Dendritic cell treated with granulocyte-macrophage colony-stimulating factor and Interleukin-4, amounts not matched to agents 40 ng/mL and 50 ng/mL, for 4 days (primary cell): ENCODE data around the gene SYNRG.
"Not testable (repeated sequence)": the region's sequence is repeated elsewhere in the genome, so short reads cannot be mapped to it uniquely, and the experiment has no call there.

ENCODE experiments used
- H3K27ac Mint-ChIP-seq: one replicate; pipeline ENCODE4 v1.8.0; 2022; ENCODE audit warnings: mild to moderate bottlenecking, mixed read lengths
- H3K27me3 Mint-ChIP-seq: one replicate; pipeline ENCODE4 v1.8.0; 2022; ENCODE audit warnings: mild to moderate bottlenecking, mixed read lengths
- H3K36me3 Mint-ChIP-seq: one replicate; pipeline ENCODE4 v1.8.0; 2022; ENCODE audit warnings: low read depth, mixed read lengths
- H3K4me1 Mint-ChIP-seq: one replicate; pipeline ENCODE4 v1.8.0; 2022; ENCODE audit warnings: low read depth, mixed read lengths
- H3K4me3 Mint-ChIP-seq: one replicate; pipeline ENCODE4 v1.8.0; 2022; ENCODE audit warnings: mild to moderate bottlenecking, moderate library complexity, mixed read lengths
- H3K9me3 Mint-ChIP-seq: one replicate; pipeline ENCODE4 v1.8.0; 2022; ENCODE audit warnings: mixed read lengths
- intact Hi-C: fragments of 100-400 bp; cut with micrococcal nuclease; formaldehyde crosslinking; loops from one replicate; pipeline ENCODE4 v1.15.0; 2022

The SYNRG gene

GRCh38 chr17:37610971-37611370 is 1.8 kb upstream of the SYNRG start:
- peaks cover 21% of the 10 kb centered on the region for H3K36me3 Mint-ChIP-seq

GRCh38 chr17:37610041-37610420 is 813 bp upstream of the SYNRG start:
- Mint-ChIP-seq H3K36me3 (peaks cover 26% of the 10 kb centered on the region), H3K4me1 (peaks cover 20% of the 10 kb centered on the region), H3K27ac (peak overlapping the region; percentile 91), H3K4me3 (peak overlapping the region; percentile 89)
- H3K27me3 Mint-ChIP-seq, intact Hi-C loops, H3K9me3 Mint-ChIP-seq: not testable (repeated sequence)

More at GRCh38 chr17:37610971-37611370, 1.8 kb upstream of the SYNRG start:
- no peak overlapping the region for H3K27ac Mint-ChIP-seq
- H3K27me3 Mint-ChIP-seq, result no peaks in the 10 kb centered on the region
- H3K4me3 Mint-ChIP-seq, result no peak overlapping the region
- peaks cover 15% of the 10 kb centered on the region for H3K4me1 Mint-ChIP-seq
- intact Hi-C loops, result no loop called here
- H3K9me3 Mint-ChIP-seq, result no peaks in the 10 kb centered on the region

- intact Hi-C loops, result no loop called here
- H3K9me3 Mint-ChIP-seq, result no peaks in the 10 kb centered on the region
- peak overlapping the region; percentile 89 for H3K4me3 Mint-ChIP-seq
- H3K27ac Mint-ChIP-seq, result peak overlapping the region; percentile 91
- H3K27me3 Mint-ChIP-seq, result no peaks in the 10 kb centered on the region
- peaks cover 26% of the 10 kb centered on the region for H3K4me1 Mint-ChIP-seq
- peaks cover 29% of the 10 kb centered on the region for H3K36me3 Mint-ChIP-seq
These were observed 658 bp downstream of the SYNRG start for GRCh38 chr17:37608351-37609169.

DNA sequence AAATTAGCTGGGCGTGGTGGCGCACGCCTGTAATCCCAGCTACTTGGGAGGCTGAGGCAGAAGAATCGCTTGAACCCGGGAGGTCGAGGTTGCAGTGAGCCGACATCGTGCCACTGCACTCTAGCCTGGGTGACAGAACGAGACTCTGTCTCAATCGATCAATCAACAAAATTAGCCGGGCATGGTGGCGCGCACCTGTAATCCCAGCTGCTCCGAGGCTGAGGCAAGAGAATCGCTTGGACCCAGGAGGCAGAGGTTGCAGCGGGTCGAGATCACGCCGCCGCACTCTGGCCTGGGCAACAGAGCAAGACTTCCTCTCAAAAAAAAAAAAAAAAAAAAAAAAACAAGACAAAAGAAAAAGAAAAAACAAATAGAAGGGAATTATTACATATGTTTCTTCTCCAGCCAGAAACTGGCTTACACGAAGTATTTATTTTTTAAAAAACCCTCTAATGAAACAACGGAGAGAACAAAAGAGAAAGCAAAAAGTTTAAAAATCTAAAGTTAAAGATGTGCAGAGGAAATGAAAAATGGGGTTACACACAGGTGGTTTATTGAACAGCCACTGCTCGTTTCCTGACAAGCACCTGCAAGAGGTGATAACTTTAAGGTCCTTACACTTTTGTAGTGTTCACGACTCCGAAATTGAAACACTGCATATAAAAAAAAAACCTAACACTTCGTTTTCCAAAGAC is 1.4 kb downstream of the SYNRG start:
- Mint-ChIP-seq H3K36me3 (peaks cover 28% of the 10 kb centered on the region), H3K9me3 (no peaks in the 10 kb centered on the region), H3K4me3 (peak overlapping the region; percentile 89), H3K4me1 (peaks cover 30% of the 10 kb centered on the region), H3K27ac (no peak overlapping the region), H3K27me3 (no peaks in the 10 kb centered on the region)
- intact Hi-C loops, result no loop called here

DNA sequence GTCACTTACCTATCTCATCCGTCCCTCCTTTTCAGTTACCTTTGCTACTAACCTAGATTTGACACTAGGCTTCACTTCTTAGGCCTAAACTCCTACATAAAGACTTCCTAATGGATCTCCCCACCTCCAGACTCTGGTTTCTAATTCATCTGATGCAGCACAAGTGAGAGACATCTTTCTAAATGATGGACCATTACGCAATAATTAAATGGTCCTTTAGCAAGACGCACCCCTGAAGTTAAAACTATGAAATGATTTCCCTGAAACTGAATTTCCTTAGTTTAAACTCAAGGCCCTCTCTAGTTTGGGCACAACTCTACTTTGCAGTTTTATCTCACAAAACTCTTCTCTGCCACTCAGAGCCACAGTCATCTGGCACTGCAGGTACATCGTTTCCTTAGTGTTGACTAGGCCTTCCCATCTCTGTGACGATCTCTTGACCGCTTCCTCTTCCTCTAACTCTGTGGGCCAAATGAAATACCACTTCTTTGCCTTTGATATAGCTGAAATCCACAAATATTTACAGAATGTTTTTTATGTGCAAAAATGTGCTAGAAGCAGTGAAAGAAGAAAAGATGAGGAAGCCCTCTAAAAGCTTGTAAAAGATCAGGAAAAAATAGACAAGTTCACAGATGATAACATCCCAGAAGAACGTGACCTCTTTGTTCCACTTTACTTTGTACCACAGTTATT is 3.3 kb downstream of the SYNRG start:
- Mint-ChIP-seq H3K27ac (peak overlapping the region; percentile 62), H3K9me3 (no peaks in the 10 kb centered on the region), H3K36me3 (peaks cover 28% of the 10 kb centered on the region), H3K27me3 (no peaks in the 10 kb centered on the region), H3K4me1 (peaks cover 36% of the 10 kb centered on the region), H3K4me3 (no peak overlapping the region)
- intact Hi-C loops, result no loop called here

DNA sequence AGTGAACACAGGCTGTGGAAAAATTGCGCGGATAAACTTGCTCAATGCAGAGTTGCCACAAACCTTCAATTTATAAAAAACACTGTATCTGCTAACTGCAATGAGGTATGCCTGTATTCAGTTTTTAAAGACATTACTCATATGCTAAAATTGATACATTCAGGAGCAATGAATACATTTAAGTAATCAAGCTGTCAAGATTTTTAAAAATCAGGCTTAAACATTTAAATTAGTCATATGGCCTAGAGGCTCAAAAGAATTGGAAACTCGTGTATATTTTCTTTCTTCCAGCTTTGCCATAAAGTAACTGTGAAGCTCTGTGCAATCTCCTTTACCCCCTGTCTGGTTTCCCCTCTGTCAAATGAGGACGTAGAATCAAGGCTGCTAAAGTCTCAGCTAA is 4.1 kb downstream of the SYNRG start:
- Mint-ChIP-seq H3K9me3 (no peaks in the 10 kb centered on the region), H3K36me3 (peaks cover 34% of the 10 kb centered on the region), H3K27ac (no peak overlapping the region), H3K4me3 (no peak overlapping the region), H3K27me3 (no peaks in the 10 kb centered on the region), H3K4me1 (peaks cover 36% of the 10 kb centered on the region)
- intact Hi-C loops, result no loop called here

GRCh38 chr17:37604556-37604955 is 4.7 kb downstream of the SYNRG start:
- H3K9me3 Mint-ChIP-seq, result no peaks in the 10 kb centered on the region
- intact Hi-C loops, result no loop called here

DNA sequence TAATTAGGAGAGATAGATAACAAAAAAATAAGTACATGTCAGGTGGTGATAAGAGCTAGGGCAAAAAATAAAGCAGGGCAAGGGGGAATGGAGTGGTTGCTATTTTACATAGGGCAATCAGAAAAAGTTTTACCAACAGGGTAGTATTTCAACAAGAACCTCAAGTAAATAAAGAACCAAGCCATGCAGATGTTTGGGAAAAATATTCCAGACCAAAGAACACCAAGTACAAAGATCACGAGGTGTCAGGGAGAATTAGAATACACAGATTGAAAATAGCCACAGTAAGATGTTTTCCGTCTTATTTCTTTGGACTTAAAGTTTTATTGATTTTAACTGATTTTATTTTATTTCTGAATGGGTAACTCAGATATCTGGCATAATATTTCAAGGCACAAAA is 11.1 kb downstream of the SYNRG start:
- Mint-ChIP-seq H3K4me3 (no peak overlapping the region), H3K27me3 (no peaks in the 10 kb centered on the region), H3K27ac (no peak overlapping the region), H3K36me3 (peaks cover 69% of the 10 kb centered on the region), H3K4me1 (peaks cover 10% of the 10 kb centered on the region), H3K9me3 (no peaks in the 10 kb centered on the region)
- intact Hi-C loops, result no loop called here

More at GRCh38 chr17:37604556-37604955, 4.7 kb downstream of the SYNRG start:
- Mint-ChIP-seq H3K4me3 (no peak overlapping the region), H3K27me3 (no peaks in the 10 kb centered on the region), H3K36me3 (peaks cover 38% of the 10 kb centered on the region), H3K4me1 (peaks cover 36% of the 10 kb centered on the region), H3K27ac (no peak overlapping the region)

- intact Hi-C loops, result loop anchor here (5.0 kb wide), 1 partner anchor 50 kb away; no protein-coding TSS in a partner anchor
- Mint-ChIP-seq H3K27me3 (no peaks in the 10 kb centered on the region), H3K9me3 (no peaks in the 10 kb centered on the region), H3K36me3 (peaks cover 82% of the 10 kb centered on the region), H3K4me3 (no peak overlapping the region), H3K4me1 (no peaks in the 10 kb centered on the region), H3K27ac (no peak overlapping the region)
These were observed 16.9 kb downstream of the SYNRG start for GRCh38 chr17:37592291-37592690.

GRCh38 chr17:37585066-37585465 is 24.2 kb downstream of the SYNRG start:
- no peak overlapping the region for H3K4me3 Mint-ChIP-seq
- H3K9me3 Mint-ChIP-seq, result no peaks in the 10 kb centered on the region
- H3K27ac Mint-ChIP-seq, result no peak overlapping the region
- intact Hi-C loops, result no loop called here
- peaks cover 90% of the 10 kb centered on the region for H3K36me3 Mint-ChIP-seq
- H3K4me1 Mint-ChIP-seq, result no peaks in the 10 kb centered on the region
- no peaks in the 10 kb centered on the region for H3K27me3 Mint-ChIP-seq

DNA sequence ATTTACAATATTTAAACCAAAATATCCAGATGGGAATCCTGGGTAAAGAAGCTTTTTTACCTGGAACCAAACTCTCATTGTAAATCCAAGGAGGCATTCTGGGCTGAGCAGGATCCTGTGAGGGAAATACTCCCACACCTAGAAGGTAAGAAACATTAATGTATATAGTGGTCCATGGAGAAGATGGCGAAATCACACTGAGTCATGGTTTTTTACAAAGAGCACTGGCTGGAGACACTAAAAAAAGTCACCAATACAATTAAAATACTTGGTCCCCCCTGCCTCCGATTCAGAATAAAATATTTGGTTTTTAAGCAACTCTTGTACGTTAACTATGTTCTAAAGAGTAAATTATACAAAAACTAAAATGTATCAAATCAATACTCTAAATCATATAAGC is 32.9 kb downstream of the SYNRG start:
- no peak overlapping the region for H3K27ac Mint-ChIP-seq
- H3K4me3 Mint-ChIP-seq, result no peak overlapping the region
- no peaks in the 10 kb centered on the region for H3K4me1 Mint-ChIP-seq
- no peaks in the 10 kb centered on the region for H3K9me3 Mint-ChIP-seq
- H3K27me3 Mint-ChIP-seq, result no peaks in the 10 kb centered on the region
- H3K36me3 Mint-ChIP-seq, result peaks cover 93% of the 10 kb centered on the region
- intact Hi-C loops, result no loop called here

DNA sequence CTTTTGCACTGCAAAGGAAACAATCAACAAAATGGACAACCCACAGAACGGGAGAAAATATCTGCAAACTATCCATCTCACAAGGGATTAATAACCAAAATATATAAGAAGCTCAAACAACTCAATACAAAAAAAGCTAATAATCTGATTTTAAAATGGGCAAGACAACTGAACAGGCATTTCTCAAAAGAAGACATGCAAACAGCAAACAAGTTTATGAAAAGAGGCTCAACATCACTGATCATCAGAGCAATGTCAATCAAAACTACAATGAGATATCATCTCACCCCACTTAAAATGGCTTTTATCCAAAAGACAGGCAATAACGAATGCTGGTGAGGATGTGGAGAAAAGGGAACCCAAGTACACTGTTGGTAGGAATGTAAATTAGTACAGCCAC is 34.8 kb downstream of the SYNRG start:
- H3K9me3 Mint-ChIP-seq, result no peaks in the 10 kb centered on the region
- no peaks in the 10 kb centered on the region for H3K4me1 Mint-ChIP-seq
- no peaks in the 10 kb centered on the region for H3K27me3 Mint-ChIP-seq
- intact Hi-C loops, result no loop called here
- peaks cover 92% of the 10 kb centered on the region for H3K36me3 Mint-ChIP-seq
- no peak overlapping the region for H3K27ac Mint-ChIP-seq
- H3K4me3 Mint-ChIP-seq, result no peak overlapping the region

DNA sequence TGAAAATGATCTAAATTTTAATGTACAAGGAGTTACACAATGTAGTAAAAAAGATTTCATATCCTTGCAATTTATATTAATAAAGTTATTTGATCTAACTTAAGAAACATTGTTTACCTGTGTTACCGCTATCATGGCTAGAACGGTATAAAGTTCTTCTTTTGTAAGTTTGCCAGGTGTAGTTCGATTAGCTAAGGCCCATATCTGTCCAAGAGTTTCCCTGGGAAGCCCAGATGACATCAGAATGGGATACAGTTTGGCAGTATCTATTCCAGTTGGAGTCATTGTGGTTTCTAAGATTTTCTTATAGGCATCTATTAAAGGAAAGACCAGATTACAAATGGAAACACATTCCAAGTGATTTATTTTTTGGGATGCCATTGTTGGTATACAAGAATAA is 37.5 kb downstream of the SYNRG start:
- Mint-ChIP-seq H3K4me3 (no peak overlapping the region), H3K9me3 (no peaks in the 10 kb centered on the region), H3K36me3 (peaks cover 92% of the 10 kb centered on the region), H3K4me1 (peaks cover 6% of the 10 kb centered on the region), H3K27me3 (no peaks in the 10 kb centered on the region), H3K27ac (no peak overlapping the region)
- intact Hi-C loops, result no loop called here

- Mint-ChIP-seq H3K9me3 (no peaks in the 10 kb centered on the region), H3K4me1 (peaks cover 6% of the 10 kb centered on the region), H3K4me3 (no peak overlapping the region), H3K27me3 (no peaks in the 10 kb centered on the region), H3K36me3 (peaks cover 99% of the 10 kb centered on the region), H3K27ac (no peak overlapping the region)
- intact Hi-C loops, result no loop called here
These were observed 38.6 kb downstream of the SYNRG start for GRCh38 chr17:37570527-37571093.
